Naive thymus-derived CD4-positive, alpha-beta T cell (primary cell): Measurements from ENCODE around the gene LIPK. TPM values are rescaled to one million over a fixed set of nuclear protein-coding genes. Genes with fewer than 3 reads are reported as not detected.

Experiments
- ATAC-seq: fragments of 150-1000 bp; cut with Tn5 transposase; 2 replicates; pipeline ENCODE4 v1.10.0; 2021; ENCODE audit warnings: mild to moderate bottlenecking, moderate library complexity
- CTCF ChIA-PET: fragments of 350-600 bp; sonication (Branson Sonifier 250); formaldehyde crosslinking; loops from one replicate; lab custom pipeline; 2021; ENCODE audit warnings: antibody characterized with exemption; lab: Charles Lee
- POLR2A ChIA-PET: fragments of 350-600 bp; sonication (Branson Sonifier 250); formaldehyde crosslinking; loops from one replicate; lab custom pipeline; 2021; ENCODE audit warnings: antibody characterized with exemption, inconsistent platforms; lab: Charles Lee
- DNase-seq, 9 donors: peaks; one replicate each; pipeline versions ENCODE4 v3.0.0 to v3.0.0-alpha.2; 2020 to 2022; ENCODE audit warnings: mixed read lengths in 1 of 9
- H3K27ac ChIP-seq: one replicate; pipeline ENCODE4 v1.7.0; 2013; ENCODE audit warnings: mild to moderate bottlenecking, low read depth, low read length, moderate library complexity
- H3K27me3 ChIP-seq, 2 donors: one replicate each; pipeline ENCODE4 v1.7.0; 2013; ENCODE audit warnings: low read length in 2 of 2, mild to moderate bottlenecking in 2 of 2, moderate library complexity in 2 of 2; ENCODE audit not compliant: control insufficient read depth in 2 of 2, insufficient read depth in 2 of 2
- H3K36me3 ChIP-seq, 3 experiments: 1 replicate in 2 of 3; 2 replicates in 1 of 3; pipeline ENCODE4 v1.7.0; 2013; ENCODE audit warnings: low read length in 3 of 3, mild to moderate bottlenecking in 3 of 3, moderate library complexity in 1 of 3; ENCODE audit not compliant: insufficient read depth in 3 of 3, control insufficient read depth in 2 of 3
- H3K4me1 ChIP-seq, 2 donors: one replicate each; pipeline ENCODE4 v1.7.0; 2013; ENCODE audit warnings: low read length in 2 of 2, mild to moderate bottlenecking in 2 of 2, moderate library complexity in 1 of 2; ENCODE audit not compliant: control insufficient read depth in 2 of 2, insufficient read depth in 2 of 2
- H3K4me3 ChIP-seq: 2 replicates; pipeline ENCODE4 v1.7.0; 2013; ENCODE audit warnings: mild to moderate bottlenecking, low read length
- H3K9me3 ChIP-seq, 3 experiments: 1 replicate in 2 of 3; 2 replicates in 1 of 3; pipeline ENCODE4 v1.7.0; 2013; ENCODE audit warnings: low read length in 3 of 3; ENCODE audit not compliant: control insufficient read depth in 2 of 3
- H3K27ac Mint-ChIP-seq, 9 donors: one replicate each; pipeline ENCODE4 v1.8.0; 2020 to 2022; ENCODE audit warnings: mixed read lengths in 9 of 9, mild to moderate bottlenecking in 8 of 9, moderate library complexity in 5 of 9, inconsistent platforms in 2 of 9
- H3K27me3 Mint-ChIP-seq, 5 donors: one replicate each; pipeline ENCODE4 v1.8.0; 2021 to 2022; ENCODE audit warnings: mixed read lengths in 5 of 5, mild to moderate bottlenecking in 1 of 5
- H3K36me3 Mint-ChIP-seq, 5 donors: one replicate each; pipeline ENCODE4 v1.8.0; 2020 to 2022; ENCODE audit warnings: mixed read lengths in 5 of 5, mild to moderate bottlenecking in 3 of 5, inconsistent platforms in 1 of 5
- H3K4me1 Mint-ChIP-seq, 7 donors: one replicate each; pipeline ENCODE4 v1.8.0; 2020 to 2022; ENCODE audit warnings: mixed read lengths in 7 of 7, mild to moderate bottlenecking in 3 of 7, inconsistent platforms in 1 of 7
- H3K4me3 Mint-ChIP-seq, 10 donors: one replicate each; pipeline ENCODE4 v1.8.0; 2020 to 2022; ENCODE audit warnings: mild to moderate bottlenecking in 10 of 10, mixed read lengths in 10 of 10, moderate library complexity in 6 of 10, inconsistent platforms in 2 of 10
- H3K9me3 Mint-ChIP-seq, 11 donors: one replicate each; pipeline ENCODE4 v1.8.0; 2020 to 2022; ENCODE audit warnings: mixed read lengths in 11 of 11, mild to moderate bottlenecking in 4 of 11, inconsistent platforms in 1 of 11, moderate library complexity in 1 of 11
- intact Hi-C, 2 donors: fragments of 100-400 bp; cut with micrococcal nuclease; formaldehyde crosslinking; loops; one replicate each; pipeline ENCODE4 v1.15.1; 2023
- polyA plus RNA-seq, 2 donors: library from polyadenylated mRNA; unstranded; fragments of 300-500 nt; fragmentation: Illumina TruSeq; gene quantifications; one replicate each; pipeline ENCODE4 v1.2.3, GENCODE V29; 2021
- total RNA-seq, 6 experiments: library from RNA in 5 of 6; stranded (reverse) in 5 of 6; gene quantifications; 1 replicate in 5 of 6; 2 replicates in 1 of 6; pipeline ENCODE4 v1.2.3 and lab custom pipeline; 2021 to 2026

The LIPK gene
- total and polyA plus RNA-seq, 7 experiments from 2014 or later, result not detected

DNA sequence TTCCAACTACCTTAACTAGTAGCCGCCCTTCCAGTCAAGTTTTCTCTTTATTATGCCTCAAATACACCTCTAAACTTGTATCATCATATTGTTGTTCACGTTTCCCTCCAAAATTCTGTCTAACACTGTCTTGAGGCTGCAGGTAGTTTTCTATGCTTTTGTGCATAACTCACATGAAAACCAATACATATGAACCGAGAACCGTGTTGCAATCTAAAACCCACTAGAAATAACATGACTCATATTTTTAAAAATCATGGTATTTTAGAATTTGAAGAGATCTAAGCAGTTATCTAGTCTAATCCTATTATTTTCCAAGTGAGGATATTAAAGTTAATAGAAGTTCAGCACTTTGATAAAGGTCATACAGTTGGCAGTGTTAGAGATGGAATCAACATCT, 23.6 kb upstream of the LIPK start:
- H3K4me3 Mint-ChIP-seq, result no peak overlapping the region
- ChIA-PET POLR2A (no interaction called here), CTCF (no interaction called here)
- H3K27me3 Mint-ChIP-seq, result peaks cover 7 to 27% (median 11%) of the 10 kb centered on the region in 5 donors
- no peak overlapping the region for H3K4me3 ChIP-seq
- DNase-seq, result no peak
- H3K9me3 Mint-ChIP-seq, result no peaks in the 10 kb centered on the region
- no peak overlapping the region for H3K27ac ChIP-seq
- intact Hi-C loops, result loop anchor here in 1 of 2 donors (10.0 kb wide), 1 partner anchor 182 kb away; no protein-coding TSS in a partner anchor
- H3K27me3 ChIP-seq, result no peaks in the 10 kb centered on the region
- no peaks in the 10 kb centered on the region for H3K4me1 ChIP-seq
- H3K36me3 Mint-ChIP-seq, result no peaks in the 10 kb centered on the region
- no peaks in the 10 kb centered on the region for H3K36me3 ChIP-seq
- H3K9me3 ChIP-seq, result no peaks in the 10 kb centered on the region
- H3K27ac Mint-ChIP-seq, result no peak overlapping the region
- no peak for ATAC-seq
- no peaks in the 10 kb centered on the region for H3K4me1 Mint-ChIP-seq

DNA sequence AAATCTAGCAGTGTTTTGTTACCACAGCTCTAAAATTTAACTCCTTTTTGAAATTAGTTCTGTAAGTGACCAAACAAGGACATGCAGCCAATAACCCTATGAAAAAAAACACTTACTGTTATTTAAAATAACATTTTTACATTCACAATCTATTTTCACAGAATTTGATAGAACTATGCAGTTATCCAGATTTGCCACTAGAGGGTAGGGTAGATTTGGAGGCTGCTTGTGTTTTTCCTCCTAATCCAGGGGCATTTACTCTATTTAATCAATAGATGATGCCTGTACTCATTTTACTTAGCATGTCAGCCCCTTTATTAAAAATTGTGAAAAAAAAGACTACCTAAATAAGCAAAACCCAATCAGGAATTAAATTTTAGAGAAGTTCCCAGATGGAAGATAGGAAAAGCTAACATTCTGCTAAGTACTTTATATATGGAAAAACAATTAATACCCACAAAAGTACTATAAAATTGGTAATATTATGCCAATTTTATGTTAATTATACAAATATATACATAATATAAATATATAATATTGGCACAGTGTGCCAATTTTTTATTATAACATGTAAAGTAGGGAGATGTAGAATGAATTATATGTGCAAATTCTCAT, 18.1 kb upstream of the LIPK start:
- Histone ChIP-seq H3K27me3 (no peaks in the 10 kb centered on the region), H3K36me3 (no peaks in the 10 kb centered on the region), H3K4me3 (no peak overlapping the region), H3K4me1 (no peaks in the 10 kb centered on the region), H3K9me3 (no peaks in the 10 kb centered on the region), H3K27ac (no peak overlapping the region)
- no peak overlapping the region for H3K4me3 Mint-ChIP-seq
- ChIA-PET POLR2A (no interaction called here), CTCF (interaction anchor here (0.9 to 2.2 kb wide), 8 partner anchors 10 to 246 kb away, joined by 3 to 9 read pairs (median 4); no protein-coding TSS in a partner anchor)
- H3K27ac Mint-ChIP-seq, result no peak overlapping the region
- H3K36me3 Mint-ChIP-seq, result no peaks in the 10 kb centered on the region
- peak; percentile 70 for ATAC-seq
- DNase-seq, result peak in 5 of 9 donors; percentile 7 to 38 (median 18)
- peaks cover 7 to 30% (median 7%) of the 10 kb centered on the region in 5 donors for H3K27me3 Mint-ChIP-seq
- peaks cover 0 to 2% (median 0%) of the 10 kb centered on the region in 11 donors for H3K9me3 Mint-ChIP-seq
- intact Hi-C loops, result loop anchor here (1.0 to 10.0 kb wide), 9 partner anchors 122 to 529 kb away; partner anchors contain the start of gene STAMBPL1 (in 1 of the 2)
- no peaks in the 10 kb centered on the region for H3K4me1 Mint-ChIP-seq

DNA sequence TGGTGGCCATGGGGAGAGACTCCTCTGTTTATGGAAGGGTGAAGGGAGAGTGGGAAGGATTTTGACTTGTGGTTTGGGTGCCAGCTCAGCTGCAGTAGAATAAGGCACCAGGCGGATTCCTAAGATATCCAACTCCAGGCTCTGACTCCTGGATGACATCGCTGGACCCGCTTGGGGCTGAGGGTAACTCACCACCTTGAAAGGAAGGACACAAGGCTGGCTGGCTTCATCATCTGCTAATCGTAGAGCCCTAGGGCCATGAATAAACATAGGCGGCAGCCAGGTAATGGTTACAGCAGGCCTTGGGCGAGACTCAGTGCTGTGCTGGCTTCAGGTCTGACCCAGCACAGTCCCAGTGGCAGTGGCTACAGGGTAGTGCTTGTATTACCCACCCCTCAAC, 16.7 kb upstream of the LIPK start:
- CTCF ChIA-PET, result interaction anchor here (1.4 to 2.2 kb wide), 2 partner anchors 14 to 196 kb away, joined by 3 to 6 read pairs; no protein-coding TSS in a partner anchor
- Histone ChIP-seq H3K4me3 (no peak overlapping the region), H3K36me3 (no peaks in the 10 kb centered on the region), H3K4me1 (no peaks in the 10 kb centered on the region), H3K27me3 (no peaks in the 10 kb centered on the region), H3K9me3 (no peaks in the 10 kb centered on the region), H3K27ac (no peak overlapping the region)
- POLR2A ChIA-PET, result no interaction called here
- Mint-ChIP-seq H3K4me3 (no peak overlapping the region), H3K27me3 (peaks cover 5 to 36% (median 9%) of the 10 kb centered on the region in 5 donors), H3K36me3 (no peaks in the 10 kb centered on the region), H3K4me1 (no peaks in the 10 kb centered on the region), H3K27ac (no peak overlapping the region), H3K9me3 (peaks cover 0 to 2% (median 0%) of the 10 kb centered on the region in 11 donors)
- intact Hi-C loops, result loop anchor here in 1 of 2 donors (5.0 to 10.0 kb wide), 3 partner anchors 175 to 528 kb away; partner anchors contain the start of gene STAMBPL1
- ATAC-seq (no peak), DNase-seq (no peak)

DNA sequence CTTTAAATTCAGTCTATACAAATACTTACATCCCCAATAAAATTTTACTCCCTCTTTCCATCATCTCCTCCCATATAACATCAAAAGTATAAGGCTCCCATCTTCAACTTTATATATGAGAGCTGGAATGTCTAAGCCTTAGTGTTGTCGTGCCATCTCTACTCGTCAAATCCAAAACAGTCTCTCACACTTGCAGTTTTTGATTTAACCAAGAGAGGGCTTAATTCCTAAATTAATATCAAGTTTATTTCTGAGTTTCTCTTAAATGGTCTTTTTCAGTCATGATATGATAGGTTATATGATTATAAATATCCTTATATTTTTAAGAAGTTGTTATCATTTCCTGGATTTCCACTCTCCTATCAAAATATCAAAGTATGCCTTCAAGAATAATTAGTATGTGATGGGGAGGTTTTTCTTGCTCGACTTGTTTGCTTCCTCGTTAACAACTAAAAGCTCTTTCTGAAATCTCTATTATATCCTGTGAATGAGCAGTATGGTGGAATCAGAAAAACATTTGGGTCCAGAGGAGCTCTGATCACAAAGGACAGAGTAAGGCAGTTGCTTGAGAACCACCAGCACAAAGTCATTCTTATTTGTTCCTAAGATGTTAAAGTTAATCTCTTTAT, 12.5 kb upstream of the LIPK start:
- H3K27ac ChIP-seq, result no peak overlapping the region
- no peaks in the 10 kb centered on the region for H3K27me3 ChIP-seq
- H3K36me3 ChIP-seq, result no peaks in the 10 kb centered on the region
- no peaks in the 10 kb centered on the region for H3K9me3 ChIP-seq
- H3K27me3 Mint-ChIP-seq, result peaks cover 5 to 42% (median 9%) of the 10 kb centered on the region in 5 donors
- no peaks in the 10 kb centered on the region for H3K4me1 ChIP-seq
- H3K27ac Mint-ChIP-seq, result no peak overlapping the region
- H3K4me3 Mint-ChIP-seq, result no peak overlapping the region
- ChIA-PET CTCF (interaction anchor here (0.6 to 1.5 kb wide), 4 partner anchors 32 to 143 kb away, joined by 3 to 5 read pairs (median 4); no protein-coding TSS in a partner anchor), POLR2A (no interaction called here)
- intact Hi-C loops, result no loop called here
- H3K36me3 Mint-ChIP-seq, result no peaks in the 10 kb centered on the region
- peaks cover 0 to 2% (median 0%) of the 10 kb centered on the region in 11 donors for H3K9me3 Mint-ChIP-seq
- no peak for DNase-seq
- H3K4me1 Mint-ChIP-seq, result no peaks in the 10 kb centered on the region
- no peak overlapping the region for H3K4me3 ChIP-seq
- ATAC-seq, result no peak

DNA sequence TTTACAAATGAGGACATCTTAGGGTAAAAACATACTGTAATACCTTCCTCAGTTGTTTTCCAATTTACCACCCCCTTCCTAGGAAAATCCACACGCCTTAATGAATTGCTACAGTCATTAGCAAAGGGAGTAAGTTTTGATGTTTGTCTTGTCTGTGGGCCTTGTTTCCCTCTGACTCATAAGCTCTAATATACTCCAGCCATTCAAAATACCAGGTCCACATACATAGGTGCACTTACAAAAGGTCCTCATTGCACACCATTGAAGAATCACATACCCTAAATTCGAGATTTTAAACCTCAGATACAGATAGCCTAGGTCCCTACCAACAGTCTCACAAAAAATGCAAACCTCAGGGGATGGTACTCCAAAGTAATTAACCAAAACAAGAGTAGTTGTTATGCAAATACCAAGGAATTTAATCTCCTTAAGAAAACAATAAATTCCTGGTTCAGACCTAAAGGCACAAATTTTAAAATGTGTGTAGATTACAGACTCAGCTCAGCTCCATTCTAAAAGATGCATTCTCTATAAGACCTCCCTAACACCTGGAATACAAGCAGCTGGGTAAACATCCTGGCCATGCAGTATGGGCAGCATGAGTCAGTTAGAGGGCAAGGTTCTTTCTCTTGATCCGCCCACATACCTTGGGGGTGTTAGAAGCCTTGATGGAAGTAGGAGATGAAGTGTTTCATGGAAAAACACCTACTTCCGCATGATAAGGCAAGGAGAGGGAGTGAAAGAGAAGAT, 3.0 kb upstream of the LIPK start:
- intact Hi-C loops, result no loop called here
- Mint-ChIP-seq H3K27ac (no peak overlapping the region), H3K36me3 (no peaks in the 10 kb centered on the region), H3K27me3 (peaks cover 0 to 37% (median 0%) of the 10 kb centered on the region in 5 donors), H3K4me3 (no peak overlapping the region), H3K4me1 (peaks cover 0 to 4% (median 0%) of the 10 kb centered on the region in 7 donors), H3K9me3 (no peaks in the 10 kb centered on the region)
- Histone ChIP-seq H3K36me3 (no peaks in the 10 kb centered on the region), H3K4me1 (no peaks in the 10 kb centered on the region), H3K4me3 (no peak overlapping the region), H3K27ac (no peak overlapping the region), H3K27me3 (no peaks in the 10 kb centered on the region), H3K9me3 (no peaks in the 10 kb centered on the region)
- DNase-seq (no peak), ATAC-seq (no peak)
- POLR2A ChIA-PET, result no interaction called here
- CTCF ChIA-PET, result no interaction called here

DNA sequence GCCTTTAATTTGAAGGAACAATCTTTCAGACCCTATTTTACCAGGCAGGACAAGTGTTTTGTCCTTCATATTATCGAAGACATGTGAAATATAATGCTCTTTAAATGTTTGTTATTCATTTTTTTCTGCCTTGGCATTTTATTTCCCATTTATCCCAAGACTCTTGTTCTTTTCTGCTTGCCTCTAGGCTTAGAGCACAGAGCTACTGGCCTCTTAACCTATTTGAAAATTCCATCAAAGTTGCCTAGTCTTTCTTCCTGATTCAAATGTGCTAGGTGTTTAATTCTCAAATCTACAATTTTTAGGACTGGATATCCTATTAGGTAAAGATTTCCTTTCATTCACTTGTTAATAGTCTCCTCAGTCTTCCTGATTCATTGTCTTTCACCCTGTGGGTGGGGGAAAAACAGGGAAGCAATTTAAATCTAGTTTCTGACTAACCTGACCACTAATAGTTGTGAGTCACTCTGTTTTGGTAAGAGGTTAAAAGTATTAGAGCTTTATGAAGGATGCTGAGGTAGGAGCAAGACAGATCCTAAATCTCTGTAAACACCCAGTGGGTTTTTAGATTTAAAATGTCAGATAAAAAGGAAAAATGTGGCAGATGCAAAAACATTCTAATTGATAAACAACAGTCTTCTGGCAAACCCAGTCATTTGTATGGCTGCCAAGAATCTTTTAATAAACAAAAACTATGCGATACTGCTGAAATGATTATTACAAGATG, 1.5 kb downstream of the LIPK start:
- H3K4me3 ChIP-seq, result no peak overlapping the region
- Mint-ChIP-seq H3K27ac (no peak overlapping the region), H3K4me1 (peaks cover 0 to 4% (median 0%) of the 10 kb centered on the region in 7 donors), H3K4me3 (no peak overlapping the region), H3K27me3 (peaks cover 0 to 34% (median 0%) of the 10 kb centered on the region in 5 donors), H3K36me3 (no peaks in the 10 kb centered on the region), H3K9me3 (no peaks in the 10 kb centered on the region)
- no peaks in the 10 kb centered on the region for H3K4me1 ChIP-seq
- intact Hi-C loops, result no loop called here
- H3K27ac ChIP-seq, result no peak overlapping the region
- POLR2A ChIA-PET, result no interaction called here
- DNase-seq (no peak), ATAC-seq (no peak)
- no peaks in the 10 kb centered on the region for H3K27me3 ChIP-seq
- CTCF ChIA-PET, result no interaction called here
- H3K36me3 ChIP-seq, result no peaks in the 10 kb centered on the region
- H3K9me3 ChIP-seq, result no peaks in the 10 kb centered on the region
